Vagina (tissue), 2 donors: ENCODE results near the gene GLG1.
"Not testable (repeated sequence)": the region's sequence is repeated elsewhere in the genome, so short reads cannot be mapped to it uniquely, and the experiment has no call there.

Source experiments
- POLR2A ChIP-seq, 2 donors: fragments of 450-650 bp; IDR thresholded peaks; one replicate each; pipeline ENCODE4 v1.6.1; 2017; ENCODE audit warnings: antibody characterized with exemption in 2 of 2, mild to moderate bottlenecking in 2 of 2, moderate library complexity in 2 of 2
- POLR2AphosphoS5 ChIP-seq, 2 donors: sonication (generic); formaldehyde crosslinking; IDR thresholded peaks; one replicate each; pipeline ENCODE4 v1.9.0; 2017; ENCODE audit warnings: antibody characterized with exemption in 2 of 2, mild to moderate bottlenecking in 2 of 2, low read depth in 1 of 2; ENCODE audit not compliant: insufficient read depth in 1 of 2
- TF ChIP-seq, protein P1 (sequence below), 3 experiments: fragments of 450-650 bp in 2 of 3; fragments of 200-600 bp in 1 of 3; sonication (generic) in 1 of 3; IDR thresholded peaks; one replicate each; pipeline ENCODE4 v1.5.1; 2017 to 2019; ENCODE audit warnings: antibody characterized with exemption in 3 of 3, mild to moderate bottlenecking in 2 of 3, moderate library complexity in 2 of 3

DNA sequence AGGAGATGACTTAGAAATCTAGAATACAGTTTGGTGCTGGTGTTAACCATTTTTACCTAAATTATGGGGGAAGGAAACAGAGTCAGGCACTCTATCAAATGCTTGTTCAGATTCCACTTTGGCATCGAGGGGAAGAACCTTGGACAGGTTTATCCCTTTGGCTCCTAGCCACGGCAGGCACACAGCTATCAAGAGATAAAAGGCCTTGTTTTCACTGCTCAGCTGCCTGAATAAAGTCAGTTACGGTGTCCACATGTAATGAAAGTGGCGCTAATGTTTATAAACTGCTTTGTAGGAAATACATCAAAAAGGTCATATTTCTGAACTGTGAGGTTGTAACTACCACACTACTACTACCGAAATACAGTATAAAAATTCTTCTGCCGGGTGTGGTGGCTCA lies 66.3 kb downstream of the GLG1 start:
- TF ChIP-seq, protein P1, sequence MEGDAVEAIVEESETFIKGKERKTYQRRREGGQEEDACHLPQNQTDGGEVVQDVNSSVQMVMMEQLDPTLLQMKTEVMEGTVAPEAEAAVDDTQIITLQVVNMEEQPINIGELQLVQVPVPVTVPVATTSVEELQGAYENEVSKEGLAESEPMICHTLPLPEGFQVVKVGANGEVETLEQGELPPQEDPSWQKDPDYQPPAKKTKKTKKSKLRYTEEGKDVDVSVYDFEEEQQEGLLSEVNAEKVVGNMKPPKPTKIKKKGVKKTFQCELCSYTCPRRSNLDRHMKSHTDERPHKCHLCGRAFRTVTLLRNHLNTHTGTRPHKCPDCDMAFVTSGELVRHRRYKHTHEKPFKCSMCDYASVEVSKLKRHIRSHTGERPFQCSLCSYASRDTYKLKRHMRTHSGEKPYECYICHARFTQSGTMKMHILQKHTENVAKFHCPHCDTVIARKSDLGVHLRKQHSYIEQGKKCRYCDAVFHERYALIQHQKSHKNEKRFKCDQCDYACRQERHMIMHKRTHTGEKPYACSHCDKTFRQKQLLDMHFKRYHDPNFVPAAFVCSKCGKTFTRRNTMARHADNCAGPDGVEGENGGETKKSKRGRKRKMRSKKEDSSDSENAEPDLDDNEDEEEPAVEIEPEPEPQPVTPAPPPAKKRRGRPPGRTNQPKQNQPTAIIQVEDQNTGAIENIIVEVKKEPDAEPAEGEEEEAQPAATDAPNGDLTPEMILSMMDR (IDR thresholded peaks at IDR 0.05) = not testable (repeated sequence)
- TF ChIP-seq POLR2A (IDR thresholded peaks at IDR 0.05); POLR2AphosphoS5 (IDR thresholded peaks at IDR 0.05; ENCODE audit: insufficient read depth in 1 of 2, low read depth in 1 of 2): not testable (repeated sequence)
